GM23338 (cell line): Measurements from ENCODE around the gene ALCAM.

ENCODE experiments used
- CTCF ChIP-seq, 2 experiments: fragments of 200-600 bp in 1 of 2; sonication (generic) in 1 of 2; conservative IDR thresholded peaks; 2 replicates each; pipeline versions ENCODE4 v1.5.1 to v1.6.1; 2016 to 2017; ENCODE audit warnings: antibody characterized with exemption in 2 of 2, low read depth in 2 of 2, mild to moderate bottlenecking in 2 of 2, moderate library complexity in 1 of 2
- EZH2 ChIP-seq: fragments of 200-600 bp; sonication (generic); IDR thresholded peaks from one replicate; pipeline ENCODE4 v1.8.0; 2017; ENCODE audit warnings: antibody characterized with exemption, mild to moderate bottlenecking, low read depth; ENCODE audit not compliant: unreplicated experiment
- REST ChIP-seq: IDR thresholded peaks from one replicate; pipeline ENCODE4 v1.6.1; 2018; ENCODE audit warnings: antibody characterized with exemption; ENCODE audit not compliant: unreplicated experiment

GRCh38 chr3:105444725-105445124 lies 78.0 kb downstream of the ALCAM start:
- TF ChIP-seq CTCF (conservative IDR thresholded peaks at IDR 0.05; ENCODE audit: low read depth in 2 of 2): no peak
- no peak for TF ChIP-seq REST
- no peak for TF ChIP-seq EZH2
